ENCODE measurements around the gene MBOAT1.

DNA sequence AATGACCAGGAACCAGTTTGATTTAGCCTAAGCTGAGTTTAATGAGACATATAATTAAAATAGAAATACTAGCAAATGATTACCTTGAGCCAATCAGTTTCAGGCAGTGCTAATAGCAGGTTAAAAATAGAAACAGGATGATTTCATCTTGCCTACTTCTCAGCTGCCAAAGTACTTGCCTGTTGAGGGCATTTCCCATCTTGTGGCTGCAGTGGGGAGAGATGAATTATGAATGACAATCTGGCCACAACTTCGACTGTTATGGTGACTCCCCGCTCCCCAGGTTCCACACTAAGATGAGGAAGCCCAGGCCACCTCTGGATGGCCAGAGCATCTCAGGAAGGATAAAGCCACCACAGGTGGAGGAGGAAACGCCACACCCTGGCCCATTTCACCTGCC, 31.3 kb downstream of the MBOAT1 start:
- TF ChIP-seq, protein P1, sequence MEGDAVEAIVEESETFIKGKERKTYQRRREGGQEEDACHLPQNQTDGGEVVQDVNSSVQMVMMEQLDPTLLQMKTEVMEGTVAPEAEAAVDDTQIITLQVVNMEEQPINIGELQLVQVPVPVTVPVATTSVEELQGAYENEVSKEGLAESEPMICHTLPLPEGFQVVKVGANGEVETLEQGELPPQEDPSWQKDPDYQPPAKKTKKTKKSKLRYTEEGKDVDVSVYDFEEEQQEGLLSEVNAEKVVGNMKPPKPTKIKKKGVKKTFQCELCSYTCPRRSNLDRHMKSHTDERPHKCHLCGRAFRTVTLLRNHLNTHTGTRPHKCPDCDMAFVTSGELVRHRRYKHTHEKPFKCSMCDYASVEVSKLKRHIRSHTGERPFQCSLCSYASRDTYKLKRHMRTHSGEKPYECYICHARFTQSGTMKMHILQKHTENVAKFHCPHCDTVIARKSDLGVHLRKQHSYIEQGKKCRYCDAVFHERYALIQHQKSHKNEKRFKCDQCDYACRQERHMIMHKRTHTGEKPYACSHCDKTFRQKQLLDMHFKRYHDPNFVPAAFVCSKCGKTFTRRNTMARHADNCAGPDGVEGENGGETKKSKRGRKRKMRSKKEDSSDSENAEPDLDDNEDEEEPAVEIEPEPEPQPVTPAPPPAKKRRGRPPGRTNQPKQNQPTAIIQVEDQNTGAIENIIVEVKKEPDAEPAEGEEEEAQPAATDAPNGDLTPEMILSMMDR (IDR thresholded peaks at IDR 0.05) = no peak
- TF ChIP-seq POLR2A (IDR thresholded peaks at IDR 0.05) = no peak

Measured in uterus (tissue), 2 donors.